ENCODE measurements around the gene RPS2.
"Not testable (repeated sequence)": the region's sequence is repeated elsewhere in the genome, so short reads cannot be mapped to it uniquely, and the experiment has no call there.

The RPS2 gene

DNA sequence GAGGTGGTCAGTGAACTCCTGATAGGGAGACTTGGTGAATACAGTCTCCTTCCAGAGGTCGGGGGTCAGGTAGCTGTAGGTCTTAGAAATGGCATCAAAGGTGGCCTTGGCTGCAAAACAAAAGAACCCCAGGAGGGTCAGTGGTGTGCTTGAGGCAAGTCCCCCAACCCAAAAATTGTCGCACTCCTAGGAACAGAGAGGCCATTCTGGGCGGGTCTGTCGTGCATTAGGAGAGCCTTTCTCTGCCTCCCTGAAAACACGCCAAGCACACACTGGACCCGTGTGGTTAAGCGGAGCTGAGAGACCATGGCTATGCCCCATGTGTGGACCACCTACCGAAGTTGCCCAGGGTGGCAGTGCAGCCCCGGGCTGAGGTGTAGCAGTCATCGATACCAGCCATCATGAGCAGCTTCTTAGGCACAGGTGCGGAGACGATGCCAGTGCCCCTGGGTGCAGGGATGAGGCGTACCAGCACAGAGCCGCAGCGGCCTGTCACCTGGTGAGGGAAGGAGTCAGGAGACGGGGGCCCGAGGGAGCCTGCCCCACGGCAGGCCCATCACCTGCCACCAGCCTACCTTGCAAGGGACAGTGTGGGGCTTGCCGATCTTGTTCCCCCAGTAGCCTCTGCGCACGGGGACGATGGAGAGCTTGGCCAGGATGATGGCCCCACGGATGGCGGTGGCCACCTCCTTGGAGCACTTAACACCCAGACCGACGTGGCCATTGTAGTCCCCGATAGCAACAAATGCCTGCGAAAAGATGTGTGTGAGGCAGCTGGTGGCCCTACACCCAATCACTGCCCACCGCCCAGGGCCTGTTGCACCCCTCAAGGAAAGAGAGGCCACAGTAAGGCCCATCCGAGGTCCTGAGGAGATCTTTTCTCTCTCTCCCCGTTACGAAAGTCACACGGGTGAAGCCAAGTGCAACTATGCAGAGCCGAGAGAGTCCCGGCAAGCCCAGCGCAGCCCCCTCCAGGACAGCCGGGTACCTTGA, 2.2 kb downstream of the RPS2 start:
- not testable (repeated sequence) for DNase-seq

DNA sequence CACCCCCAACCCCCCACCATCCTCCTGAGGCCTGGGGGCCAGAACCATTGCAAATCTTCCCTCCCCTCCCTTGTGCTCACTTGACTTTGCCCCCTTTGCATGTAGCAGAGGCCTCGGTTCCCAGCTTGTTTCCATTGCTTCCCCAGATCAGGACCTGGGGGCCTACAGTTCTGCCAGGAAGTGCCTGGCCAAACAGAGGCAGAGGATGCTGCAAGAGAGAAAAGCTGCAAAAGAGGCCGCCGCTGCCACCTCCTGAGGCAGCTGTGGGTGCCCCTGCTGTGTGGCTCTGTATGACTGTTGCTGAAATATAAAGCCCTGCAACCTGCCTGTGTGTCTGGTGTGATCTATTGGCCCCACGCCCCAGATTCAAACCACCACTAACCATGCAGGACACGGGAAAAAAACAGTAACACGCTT, 3.0 kb downstream of the RPS2 start:
- DNase-seq = no peak

DNA sequence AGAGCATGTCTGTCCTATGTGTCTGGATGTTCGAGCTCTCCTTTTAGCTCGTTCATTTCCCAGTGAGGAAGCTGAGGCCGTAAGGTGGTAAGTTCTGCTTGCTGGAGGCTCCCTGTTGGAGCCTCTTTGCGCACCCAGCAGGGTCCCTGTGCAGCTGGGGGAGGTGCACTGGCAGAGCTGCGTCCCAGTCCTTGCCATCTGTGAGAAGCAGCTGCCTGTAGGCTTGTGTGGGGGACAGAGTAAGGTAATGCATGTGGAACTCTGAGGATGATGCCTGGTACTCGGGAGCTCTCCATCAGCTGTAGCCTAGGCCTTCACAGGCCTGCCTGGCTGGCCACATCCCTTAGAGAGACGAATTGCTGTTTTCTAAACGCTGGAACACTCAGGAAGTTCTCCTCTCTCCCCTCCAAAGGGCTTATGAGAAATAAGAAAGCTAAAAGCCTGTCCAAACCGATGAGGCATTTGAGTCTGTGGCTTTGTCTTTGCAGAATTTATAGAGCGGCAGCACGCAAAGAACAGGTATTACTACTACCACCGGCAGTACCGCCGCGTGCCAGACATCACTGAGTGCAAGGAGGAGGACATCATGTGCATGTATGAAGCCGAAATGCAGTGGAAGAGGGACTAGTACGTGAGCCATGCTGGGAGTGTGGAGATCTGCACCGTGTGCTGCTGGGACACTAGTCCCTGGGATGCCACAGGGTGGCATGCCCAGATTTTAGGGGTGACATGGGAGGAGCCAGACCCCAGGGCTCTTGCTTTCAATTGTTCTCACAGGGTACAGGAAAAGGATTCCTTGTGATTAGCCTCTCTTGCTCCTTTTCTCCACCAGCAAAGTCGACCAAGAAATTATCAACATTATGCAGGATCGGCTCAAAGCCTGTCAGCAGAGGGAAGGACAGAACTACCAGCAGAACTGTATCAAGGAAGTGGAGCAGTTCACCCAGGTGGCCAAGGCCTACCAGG, 3.7 kb downstream of the RPS2 start:
- DNase-seq = no peak

DNA sequence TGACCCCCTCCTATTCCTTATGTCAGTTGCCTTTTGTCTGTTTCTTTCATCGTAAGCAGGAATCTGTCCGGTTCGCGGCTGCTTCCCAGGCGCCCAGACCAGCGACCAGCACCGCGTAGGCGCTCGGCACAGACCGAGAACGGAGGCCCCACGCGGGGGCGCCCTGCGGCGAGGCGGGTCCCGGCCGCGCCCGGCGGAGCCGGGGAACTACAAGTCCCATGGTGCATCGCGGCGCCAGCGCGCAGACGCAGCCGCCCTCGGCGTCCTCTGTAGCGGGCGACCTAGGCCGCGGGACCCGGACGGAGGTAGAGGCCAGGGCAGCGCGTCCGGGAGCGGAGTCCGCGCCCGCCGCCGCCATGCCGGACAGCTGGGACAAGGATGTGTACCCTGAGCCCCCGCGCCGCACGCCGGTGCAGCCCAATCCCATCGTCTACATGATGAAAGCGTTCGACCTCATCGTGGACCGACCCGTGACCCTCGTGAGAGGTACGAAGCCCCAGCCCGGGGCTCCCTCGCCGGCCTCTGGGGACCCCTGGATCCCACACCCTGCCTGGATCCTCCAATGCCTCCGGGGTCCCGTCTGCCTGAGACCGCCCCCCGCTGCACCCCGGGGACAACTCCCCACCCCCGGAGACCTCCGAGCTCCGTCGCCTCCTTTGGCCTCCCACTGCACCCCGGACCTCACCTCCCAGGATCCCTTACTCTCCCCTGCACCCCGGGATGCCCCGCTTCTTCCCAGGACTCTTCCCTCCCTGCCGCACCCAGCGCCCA, 5.2 kb downstream of the RPS2 start, which contains the start of gene NDUFB10:
Gene NDUFB10 (plus strand): TSS at position 270 of the 771 bp plus-strand sequence. CDS start 87 bp downstream, at position 357.
- DNase-seq = no peak

DNA sequence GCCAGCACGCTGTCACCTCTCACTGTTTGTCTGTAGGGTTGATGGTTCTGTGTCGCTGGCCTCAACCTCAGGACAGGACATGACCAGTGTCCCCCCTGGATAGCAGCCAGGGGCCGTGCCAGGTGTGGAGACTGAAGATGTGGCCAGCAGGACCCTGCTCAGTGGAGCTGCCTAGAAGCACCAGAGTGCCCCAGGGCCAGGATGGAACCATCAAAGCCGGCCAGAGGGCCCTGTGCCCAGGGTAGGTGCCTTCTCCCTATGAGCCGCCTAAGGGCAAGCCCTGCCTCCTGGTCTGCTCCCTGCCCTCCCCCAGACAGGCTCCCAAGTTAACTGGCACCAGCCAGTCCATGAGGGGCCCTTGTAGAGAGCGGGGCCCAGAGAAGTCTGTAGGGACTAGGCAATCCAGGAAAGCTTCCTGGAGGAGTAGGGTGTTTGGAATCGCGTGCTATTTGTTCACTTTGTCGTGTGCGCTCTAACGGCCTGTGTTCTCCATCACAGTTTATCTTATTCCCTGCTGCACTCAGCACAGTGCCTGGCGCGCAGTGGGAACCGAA, 5.8 kb downstream of the RPS2 start:
- DNase-seq = no peak

DNA sequence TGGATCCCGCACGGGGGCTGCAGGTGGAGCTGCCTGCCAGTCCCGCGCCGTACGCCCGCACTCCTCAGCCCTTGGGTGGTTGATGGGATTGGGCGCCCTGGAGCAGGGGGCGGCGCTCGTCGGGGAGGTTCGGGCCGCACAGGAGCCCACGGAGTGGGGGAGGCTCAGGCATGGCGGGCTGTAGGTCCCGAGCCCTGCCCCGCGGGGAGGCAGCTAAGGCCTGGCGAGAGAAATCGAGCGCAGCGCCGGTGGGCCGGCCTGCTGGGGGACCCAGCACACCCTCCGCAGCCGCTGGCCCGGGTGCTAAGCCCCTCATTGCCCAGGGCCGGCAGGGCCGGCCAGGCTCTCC, 6.5 kb downstream of the RPS2 start:
- not testable (repeated sequence) for DNase-seq

DNA sequence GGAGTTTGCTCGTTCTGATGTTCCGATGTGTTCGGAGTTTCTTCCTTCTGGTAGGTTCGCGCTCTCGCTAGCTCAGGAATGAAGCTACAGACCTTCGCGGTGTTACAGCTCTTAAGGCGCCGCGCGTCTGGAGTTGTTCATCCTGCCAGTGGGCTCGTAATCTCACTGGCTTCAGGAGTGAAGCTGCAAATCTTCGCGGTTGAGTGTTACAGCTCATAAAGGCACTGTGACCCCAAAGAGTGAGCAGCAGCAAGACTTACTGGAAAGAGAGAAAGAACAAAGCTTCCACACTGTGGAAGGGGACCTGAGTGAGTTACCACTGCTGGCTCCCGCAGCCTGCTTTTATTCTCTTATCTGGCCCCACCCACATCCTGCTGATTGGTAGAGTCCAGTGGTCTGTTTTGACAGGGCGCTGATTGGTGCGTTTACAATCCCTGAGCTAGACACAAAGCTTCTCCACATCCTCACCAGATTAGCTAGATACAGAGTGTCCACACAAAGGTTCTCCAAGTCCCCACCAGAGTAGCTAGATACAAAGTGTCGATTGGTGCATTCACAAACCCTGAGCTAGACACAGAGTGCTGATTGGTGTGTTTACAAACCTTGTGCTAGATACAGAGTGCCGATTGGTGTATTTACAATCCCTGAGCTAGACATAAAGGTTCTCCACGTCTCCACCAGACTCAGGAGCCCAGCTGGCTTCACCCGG, 7.0 kb downstream of the RPS2 start:
- not testable (repeated sequence) for DNase-seq

DNA sequence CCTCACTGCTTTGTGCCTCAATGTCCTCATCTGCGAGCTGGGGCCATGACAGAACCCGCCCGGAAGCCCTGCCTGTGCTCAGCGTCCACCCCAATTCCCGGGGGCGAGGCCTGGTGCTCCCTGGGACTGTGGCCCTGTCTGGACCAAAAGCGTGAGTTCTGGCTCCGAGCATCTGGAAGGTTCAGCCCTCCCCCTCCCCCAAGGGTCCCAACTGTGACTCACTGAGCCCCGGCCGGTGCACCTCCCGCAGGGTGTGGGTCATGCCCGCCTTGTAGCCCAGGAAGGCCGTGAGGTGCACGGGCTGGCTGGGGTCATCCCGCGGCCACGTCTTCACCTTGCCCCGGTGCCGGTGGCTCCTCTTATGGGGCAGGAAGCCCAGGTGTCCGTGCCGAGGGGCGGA, 10.9 kb downstream of the RPS2 start:
- no peak for DNase-seq

DNA sequence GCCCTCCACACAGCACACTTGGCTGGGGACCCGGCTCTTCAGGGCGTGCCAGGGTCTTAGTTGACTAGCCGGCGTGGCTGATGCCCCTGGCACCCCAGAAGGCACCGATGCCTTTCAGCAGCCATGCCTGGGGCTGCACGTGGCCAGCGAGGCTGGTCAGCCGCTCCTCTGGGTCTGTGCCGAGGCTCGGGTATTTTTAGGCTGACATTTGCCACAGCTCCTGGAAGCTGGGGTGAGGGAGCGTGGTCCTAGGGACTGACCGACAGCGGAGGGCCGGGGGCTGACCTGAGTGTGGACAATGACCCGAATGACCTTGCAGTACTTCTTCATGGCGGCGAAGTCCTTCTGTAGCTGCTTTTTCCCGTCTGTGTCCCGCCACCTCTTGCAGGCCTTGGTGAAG, 14.1 kb downstream of the RPS2 start:
- DNase-seq = no peak

DNA sequence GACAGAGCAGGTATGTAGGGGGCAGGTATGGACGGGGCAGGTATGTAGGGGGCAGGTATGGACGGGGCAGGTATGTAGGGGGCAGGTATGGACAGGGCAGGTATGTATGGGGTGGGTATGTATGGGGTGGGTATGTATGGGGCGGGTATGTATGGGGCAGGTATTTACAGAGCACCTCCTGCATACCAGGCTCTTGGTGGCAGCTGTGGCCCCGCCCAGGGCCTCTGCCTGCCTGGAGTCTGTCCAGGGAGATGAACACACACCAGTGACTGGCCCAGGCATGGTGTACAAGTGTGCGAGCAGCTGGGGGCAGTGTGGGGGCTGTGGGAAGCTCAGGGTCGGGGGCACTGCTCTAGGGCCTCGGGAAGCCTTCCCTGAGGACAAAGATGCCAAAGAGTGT, 14.6 kb downstream of the RPS2 start:
- no peak for DNase-seq

DNA sequence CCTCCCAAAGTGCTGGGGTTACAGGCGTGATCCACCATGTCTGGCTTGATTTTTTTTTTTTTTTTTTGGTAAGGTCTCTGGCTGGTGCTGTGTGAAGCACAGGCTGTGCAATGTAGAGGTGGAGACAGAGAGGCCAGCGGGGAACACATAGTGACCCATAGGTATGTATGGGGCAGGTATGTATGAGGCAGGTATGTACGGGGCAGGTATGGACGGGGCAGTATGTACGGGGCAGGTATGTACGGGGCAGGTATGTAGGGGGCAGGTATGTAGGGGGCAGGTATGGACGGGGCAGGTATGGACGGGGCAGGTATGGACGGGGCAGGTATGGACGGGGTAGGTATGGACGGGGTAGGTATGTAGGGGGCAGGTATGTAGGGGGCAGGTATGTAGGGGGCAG, 15.1 kb downstream of the RPS2 start:
- DNase-seq = no peak

DNA sequence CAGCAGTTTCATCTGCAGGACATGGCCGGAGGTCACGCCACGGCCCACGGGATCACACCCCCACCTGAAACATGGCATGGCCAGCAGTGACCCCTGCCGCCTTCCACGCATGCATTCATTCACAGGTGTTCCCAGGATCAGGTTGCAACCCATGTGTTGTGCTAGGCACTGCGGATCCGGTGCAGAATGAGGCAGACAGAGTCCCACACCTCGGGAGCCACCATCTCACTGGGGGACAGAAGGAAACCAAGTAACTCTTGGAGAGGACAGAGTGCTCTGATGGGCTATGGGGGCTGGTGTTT, 17.3 kb downstream of the RPS2 start:
- DNase-seq = no peak

DNA sequence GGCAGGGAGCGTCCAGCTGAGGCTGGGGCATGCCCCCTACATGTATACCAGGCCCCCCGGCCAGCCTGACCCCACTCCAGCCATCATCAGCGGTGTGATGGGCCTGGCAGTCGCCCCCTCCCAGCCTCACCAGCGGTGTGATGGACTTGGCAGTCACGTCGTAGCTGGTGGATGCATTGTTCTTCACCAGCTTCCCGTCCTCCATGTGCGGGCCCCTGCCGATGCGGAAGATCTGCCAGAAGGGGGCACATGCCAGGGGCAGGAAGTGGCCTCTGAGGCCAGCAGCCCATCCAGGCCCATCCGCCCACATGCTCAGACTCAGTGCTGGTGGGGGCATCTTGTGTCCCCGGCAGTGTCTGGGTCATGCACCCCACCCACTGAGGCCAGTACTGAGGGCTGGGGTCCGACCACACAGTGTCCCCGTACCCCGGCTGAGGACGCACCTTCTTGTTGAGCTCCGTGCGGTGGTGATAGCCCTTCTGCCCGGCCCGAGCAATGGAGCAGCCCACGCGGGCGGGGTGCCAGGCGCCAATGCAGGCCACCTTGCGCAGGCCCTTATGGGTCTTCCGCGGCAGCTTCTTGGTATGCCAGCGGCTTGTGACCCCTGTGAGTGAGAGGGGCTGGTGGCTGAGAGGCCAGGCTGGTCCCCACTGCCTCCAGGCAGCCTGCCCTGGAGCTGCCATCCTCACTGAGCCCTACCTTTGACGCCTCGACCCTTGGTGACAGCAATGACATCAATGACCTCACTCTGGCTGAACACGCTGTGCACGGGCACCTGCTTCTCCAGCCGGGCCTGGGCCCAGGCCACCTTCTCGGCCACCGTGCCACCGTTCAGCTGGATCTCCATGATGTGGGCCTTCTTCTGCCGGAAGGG, 17.9 kb downstream of the RPS2 start:
- no peak for DNase-seq

DNA sequence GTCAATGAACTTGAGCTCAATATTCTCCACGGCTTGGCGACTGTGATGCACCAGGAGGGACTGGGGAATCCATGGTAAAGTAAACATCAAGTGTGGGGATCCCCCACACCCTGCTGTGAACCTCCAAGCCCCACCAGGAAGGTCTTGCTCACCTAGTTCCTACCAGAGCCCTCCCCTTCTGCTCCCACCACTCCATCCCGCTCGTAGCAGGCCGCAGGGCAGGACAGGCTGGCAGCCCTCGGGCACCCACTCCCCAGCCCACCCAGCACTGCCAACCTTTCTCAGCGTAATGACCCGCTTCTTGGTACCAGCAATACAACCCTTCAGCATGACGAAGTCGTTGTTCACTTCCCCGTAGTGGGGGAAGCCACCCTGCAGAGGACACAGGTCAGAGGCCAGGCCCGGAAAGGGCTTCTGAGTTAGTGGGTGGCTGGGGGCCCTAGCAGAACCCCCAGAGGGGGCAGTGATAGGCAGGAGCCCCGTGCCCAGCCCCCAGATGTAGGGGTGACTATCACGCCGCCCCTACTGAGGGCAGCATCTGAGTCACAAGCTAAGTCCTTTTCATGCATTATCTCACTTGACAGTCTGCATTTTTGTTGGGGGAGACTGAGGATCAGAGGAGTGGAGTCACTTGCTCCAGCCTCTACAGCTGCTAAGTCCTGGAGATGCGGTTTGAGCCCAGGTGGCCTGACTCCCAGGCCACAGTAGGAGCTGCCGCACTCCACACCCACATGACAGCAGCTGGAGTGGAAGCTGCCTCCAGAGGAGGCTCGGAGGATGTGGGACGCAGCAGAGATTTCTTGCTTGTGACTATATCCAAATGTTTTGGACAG, 18.9 kb downstream of the RPS2 start:
- no peak for DNase-seq

DNA sequence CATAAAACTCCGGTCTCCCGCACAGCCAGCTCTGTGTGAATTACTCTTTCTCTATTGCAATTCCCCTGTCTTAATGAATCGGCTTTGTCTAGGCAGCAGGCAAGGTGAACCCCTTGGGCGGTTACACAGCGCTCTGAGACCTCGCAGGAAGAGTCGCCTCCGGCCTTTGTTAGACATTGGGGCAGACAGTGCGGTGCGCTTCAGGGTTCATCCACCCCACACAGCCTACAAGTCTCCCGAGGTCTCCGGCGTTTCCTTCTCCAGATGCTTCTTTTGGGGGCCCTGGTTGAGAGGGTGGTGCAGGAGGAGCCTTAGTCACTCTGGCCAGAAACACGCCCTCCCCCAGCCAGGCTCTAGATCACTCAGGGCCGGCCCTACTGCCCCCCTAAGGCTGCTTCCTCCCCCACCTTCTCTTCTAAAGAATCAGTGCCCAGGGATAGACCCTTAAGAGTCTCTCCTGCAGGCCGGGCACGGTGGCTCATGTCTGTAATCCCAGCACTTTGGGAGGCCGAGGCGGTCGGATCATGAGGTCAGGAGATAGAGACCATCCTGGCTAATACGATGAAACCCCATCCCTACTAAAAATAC, 19.9 kb downstream of the RPS2 start:
- DNase-seq = no peak

DNA sequence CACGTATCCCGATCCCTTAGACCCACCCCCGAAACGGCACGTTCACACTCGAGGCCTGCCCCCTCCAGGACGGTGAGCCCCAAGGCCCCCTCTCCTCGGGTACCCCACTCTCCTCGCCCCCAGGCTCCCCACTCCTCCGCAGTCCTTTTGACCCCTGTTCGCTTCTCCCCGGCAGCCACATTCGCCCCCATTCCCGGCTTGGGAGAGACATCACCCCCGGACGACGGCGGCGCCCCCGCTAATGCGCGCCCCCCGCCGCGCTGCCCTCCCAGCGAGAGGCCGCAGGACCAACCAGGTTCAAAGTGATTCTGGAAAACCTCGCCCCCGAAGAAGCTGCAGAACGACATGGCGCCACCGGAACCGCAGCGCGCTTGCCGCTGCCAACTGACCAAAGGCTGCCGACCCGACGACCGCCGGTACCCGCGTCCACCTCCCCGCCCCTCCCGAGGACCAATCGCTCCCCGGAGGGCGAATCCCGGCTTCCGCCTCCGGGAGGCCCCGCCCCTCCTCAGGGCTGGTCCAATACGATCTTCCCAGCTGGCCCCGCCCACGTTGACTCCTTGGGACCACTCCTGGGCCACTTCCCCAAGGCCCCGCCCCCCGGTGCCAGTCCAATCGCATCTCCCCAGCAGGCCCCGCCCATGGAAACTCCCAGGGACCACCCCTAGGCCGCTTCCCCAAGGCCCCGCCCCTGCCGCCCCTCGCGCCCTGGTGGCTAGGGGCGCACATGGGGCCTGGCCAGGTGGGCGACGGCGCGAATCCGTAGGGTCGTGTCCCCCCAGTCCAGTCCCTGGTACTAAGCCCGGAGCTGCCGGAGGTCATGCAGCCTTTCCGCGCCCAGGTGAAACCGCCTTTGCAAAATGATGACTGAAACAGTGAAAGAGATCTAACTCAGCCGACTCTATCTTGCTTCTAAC, 21.6 kb downstream of the RPS2 start, which contains the start of gene MSRB1:
Gene MSRB1 (minus strand): TSS at position 390 of the 917 bp plus-strand sequence. CDS start 43 bp downstream, at position 347.
- DNase-seq = peak; percentile 94

DNA sequence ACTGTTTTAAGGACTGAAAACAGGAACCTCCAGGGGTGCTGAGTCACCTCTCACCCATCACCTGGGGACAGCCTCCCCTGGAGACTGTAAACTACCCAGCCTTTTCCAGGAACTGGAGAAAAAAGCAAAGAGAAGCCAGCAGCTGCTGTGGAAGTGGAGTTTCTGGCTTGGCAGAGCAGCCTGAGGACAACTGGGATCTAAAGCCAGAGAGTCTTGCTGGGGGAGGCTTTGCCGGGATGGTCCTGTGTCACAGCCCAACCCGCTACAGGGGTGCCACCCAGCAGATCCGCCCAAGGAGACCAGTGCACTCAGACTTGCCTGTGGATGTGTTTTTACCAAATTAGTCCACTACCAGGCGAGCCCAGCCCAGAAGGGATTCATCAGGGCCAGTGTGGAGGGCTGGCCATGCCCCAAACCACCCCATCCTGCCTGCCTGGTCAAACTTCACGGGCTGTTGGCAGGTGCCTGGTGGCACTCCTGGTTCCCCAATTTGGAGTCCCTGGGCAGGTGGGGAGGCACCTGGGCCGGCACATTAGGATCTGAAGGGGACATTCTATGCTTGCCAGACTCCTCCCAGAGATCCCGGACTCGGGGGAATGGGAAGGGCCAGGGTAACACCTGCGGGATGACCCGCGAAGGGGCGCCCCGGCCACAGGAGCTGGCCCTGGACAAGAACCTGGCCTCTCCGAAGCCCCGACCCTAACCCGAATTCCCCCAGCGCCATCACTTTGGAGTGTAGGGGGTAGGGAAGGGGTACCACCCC, 22.4 kb downstream of the RPS2 start:
- DNase-seq = no peak

Data from NCI-H1417 treated with DMSO at 0.1 percent for 48 hours (cell line).